Non-pigmented ciliary epithelial cell (primary cell): ENCODE data around the gene RGMB.

Source experiments
- DNase-seq: peaks from one replicate; pipeline ENCODE4 v3.0.0-alpha.2; 2010; ENCODE audit warnings: low read depth

Gene RGMB

GRCh38 chr5:98827588-98828284 lies 54.3 kb downstream of the RGMB start:
- no peak for DNase-seq

DNA sequence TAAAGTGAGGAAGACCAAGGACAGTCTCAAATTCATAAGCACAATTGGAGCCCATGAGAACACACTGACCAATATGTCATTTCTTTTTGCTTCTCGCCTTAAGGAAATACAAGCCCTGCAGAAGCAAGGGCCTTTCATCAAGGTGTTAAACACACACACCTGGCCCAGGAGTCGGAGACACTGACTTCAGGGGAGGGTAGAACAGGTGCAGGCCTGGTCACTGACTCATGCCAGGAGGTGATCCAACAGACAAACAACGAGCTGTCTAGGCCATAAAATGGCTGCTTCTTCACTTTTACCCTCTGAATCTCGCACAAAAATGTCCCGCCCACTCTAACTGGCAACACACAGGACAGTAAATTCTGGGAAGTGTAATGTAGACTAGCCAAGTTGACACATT lies 62.7 kb downstream of the RGMB start:
- no peak for DNase-seq

DNA sequence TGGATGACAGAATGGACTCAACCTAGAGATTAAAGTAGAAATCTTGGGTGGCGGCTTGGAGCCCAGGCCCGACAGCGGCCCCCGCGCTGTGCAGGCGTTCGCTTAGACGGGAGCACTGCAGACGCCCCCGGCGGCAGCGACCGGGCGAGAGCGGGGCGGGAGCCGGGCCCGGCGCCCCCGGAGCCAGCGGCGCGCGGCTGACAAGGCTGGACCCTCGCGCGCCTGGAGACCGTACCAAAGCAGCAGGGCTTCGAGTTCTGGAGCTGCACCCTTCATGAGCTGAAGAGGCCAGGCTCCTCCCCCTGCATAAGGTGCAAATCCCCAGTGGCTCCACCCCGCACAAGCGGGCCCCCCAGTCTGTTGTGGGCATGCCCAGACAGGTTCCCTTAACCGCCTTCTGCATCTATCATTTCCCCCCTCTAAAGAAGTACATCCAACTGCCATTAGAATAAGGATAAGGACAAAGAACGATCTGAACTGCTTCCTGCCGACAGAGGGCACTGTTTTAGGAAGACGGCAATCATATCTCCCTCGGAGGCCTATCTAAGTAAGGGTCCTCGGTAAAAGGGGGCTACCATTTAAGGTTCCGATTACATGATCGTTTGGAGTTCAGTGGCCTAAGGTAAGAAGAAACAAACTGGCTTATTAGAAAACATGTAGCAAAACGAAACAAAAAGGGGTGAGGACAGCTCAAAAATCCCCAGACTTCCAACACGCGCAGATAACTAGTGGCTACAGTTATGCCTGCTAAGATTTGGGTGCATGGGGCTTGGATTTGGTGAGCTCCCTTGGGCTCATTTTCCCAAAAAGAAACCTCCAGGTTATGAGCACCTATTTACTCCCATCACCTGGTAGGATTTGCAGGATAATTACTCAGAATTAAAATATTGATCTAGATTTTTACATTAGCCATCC lies 66.3 kb downstream of the RGMB start:
- no peak for DNase-seq

- no peak for DNase-seq
Measured at GRCh38 chr5:98840946-98841345, 67.5 kb downstream of the RGMB start.

GRCh38 chr5:98843481-98843880 lies 70.0 kb downstream of the RGMB start:
- no peak for DNase-seq

DNA sequence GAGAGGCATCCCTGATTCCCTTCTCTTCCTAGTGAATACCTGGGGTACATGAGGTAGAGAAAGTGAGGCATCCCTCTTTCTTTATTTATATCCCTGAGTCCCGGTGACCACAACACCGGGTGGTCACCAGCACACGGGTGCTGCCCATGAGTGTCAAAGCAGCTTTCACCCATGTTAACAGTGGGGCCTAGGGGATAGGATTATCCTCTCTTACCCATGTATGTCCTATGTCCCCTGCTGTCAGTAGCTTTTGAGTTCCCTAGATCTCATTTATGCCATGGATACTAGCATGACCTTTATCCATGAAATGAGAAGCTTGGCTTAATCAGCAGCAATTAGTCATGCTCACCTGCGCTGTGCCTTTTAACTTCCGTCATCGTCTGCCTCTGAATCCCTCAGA lies 71.4 kb downstream of the RGMB start:
- no peak for DNase-seq

DNA sequence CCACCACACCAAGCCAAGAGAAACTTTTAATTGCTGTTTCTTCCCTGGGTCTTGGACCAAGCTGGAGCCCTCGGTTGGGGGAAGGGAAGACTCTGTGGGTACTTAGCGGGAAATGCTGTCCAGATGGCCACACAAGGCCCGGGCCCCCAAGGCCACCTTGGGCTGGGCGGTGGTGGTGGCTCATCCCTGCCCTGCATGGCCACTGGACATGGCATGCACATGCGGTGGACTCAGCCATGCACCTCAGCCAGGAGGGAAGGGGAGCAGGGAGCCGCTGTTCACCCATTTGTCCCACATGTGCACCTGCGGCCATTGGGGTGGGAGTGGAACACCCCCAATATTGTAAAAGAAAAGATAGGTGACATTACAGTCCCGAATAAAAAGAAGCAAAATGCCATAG lies 72.4 kb downstream of the RGMB start:
- DNase-seq = no peak
